ENCODE results near the gene PSD. TPM values are rescaled to one million over a fixed set of nuclear protein-coding genes. Genes with fewer than 3 reads are reported as not detected.

PSD gene
- polyA plus RNA-seq, 1 donor from 2014 or later = 68.8 TPM

GRCh38 chr10:102375867-102376266 lies 42.7 kb downstream of the PSD start:
- Histone ChIP-seq H3K36me3 (ENCODE audit: insufficient read depth, low read length) (peaks cover 2% of the 10 kb centered on the region), H3K4me3 (ENCODE audit: low read length) (no peak overlapping the region), H3K79me2 (replicated peaks; ENCODE audit: insufficient read depth, low read length) (no peaks in the 10 kb centered on the region), H4K20me1 (ENCODE audit: insufficient read depth) (no peaks in the 10 kb centered on the region), H3K9me3 (ENCODE audit: low read length) (no peaks in the 10 kb centered on the region), H2AFZ (ENCODE audit: low read depth, low read length) (no peak overlapping the region), H3K27me3 (ENCODE audit: insufficient read depth, low read depth, low read length) (no peaks in the 10 kb centered on the region), H3K27ac (ENCODE audit: low read length) (no peak overlapping the region), H3K9ac (ENCODE audit: low read length) (no peak overlapping the region), H3K4me2 (ENCODE audit: low read length) (no peak overlapping the region), H3F3A (ENCODE audit: insufficient read depth, low read length, poor library complexity, severe bottlenecking) (no peaks in the 10 kb centered on the region), H3K9me2 (ENCODE audit: insufficient read depth, low read length) (no peaks in the 10 kb centered on the region)
- TF ChIP-seq RAD21 (conservative IDR thresholded peaks at IDR 0.05) (no peak), POLR2AphosphoS5 (IDR thresholded peaks at IDR 0.05) (no peak), CTCF (IDR thresholded peaks at IDR 0.05; ENCODE audit: poor library complexity, severe bottlenecking) (no peak), MXI1 (conservative IDR thresholded peaks at IDR 0.05; ENCODE audit: poor library complexity, severe bottlenecking) (no peak), EP300 (conservative IDR thresholded peaks at IDR 0.05; ENCODE audit: poor library complexity, severe bottlenecking) (no peak), REST (IDR thresholded peaks at IDR 0.05; ENCODE audit: borderline replicate concordance) (no peak), TAF1 (IDR thresholded peaks at IDR 0.05; ENCODE audit: low read depth) (no peak), EZH2 (IDR thresholded peaks at IDR 0.05; ENCODE audit: borderline replicate concordance, insufficient read depth, low read length, poor library complexity, severe bottlenecking) (no peak)

GRCh38 chr10:102375250-102375649 lies 43.3 kb downstream of the PSD start:
- Histone ChIP-seq H3K9ac (ENCODE audit: low read length) (no peak overlapping the region), H3F3A (ENCODE audit: insufficient read depth, low read length, poor library complexity, severe bottlenecking) (no peaks in the 10 kb centered on the region), H3K79me2 (replicated peaks; ENCODE audit: insufficient read depth, low read length) (no peaks in the 10 kb centered on the region), H3K9me3 (ENCODE audit: low read length) (no peaks in the 10 kb centered on the region), H3K27ac (ENCODE audit: low read length) (no peak overlapping the region), H3K4me3 (ENCODE audit: low read length) (no peak overlapping the region), H4K20me1 (ENCODE audit: insufficient read depth) (no peaks in the 10 kb centered on the region), H3K27me3 (ENCODE audit: insufficient read depth, low read depth, low read length) (no peaks in the 10 kb centered on the region), H3K4me2 (ENCODE audit: low read length) (no peak overlapping the region), H3K36me3 (ENCODE audit: insufficient read depth, low read length) (peaks cover 8% of the 10 kb centered on the region), H2AFZ (ENCODE audit: low read depth, low read length) (no peak overlapping the region), H3K9me2 (ENCODE audit: insufficient read depth, low read length) (no peaks in the 10 kb centered on the region)
- no peak for TF ChIP-seq MXI1 (conservative IDR thresholded peaks at IDR 0.05; ENCODE audit: poor library complexity, severe bottlenecking)
- no peak for TF ChIP-seq SMC3 (conservative IDR thresholded peaks at IDR 0.05; ENCODE audit: poor library complexity)
- no peak for TF ChIP-seq EZH2 (IDR thresholded peaks at IDR 0.05; ENCODE audit: borderline replicate concordance, insufficient read depth, low read length, poor library complexity, severe bottlenecking)
- TF ChIP-seq TAF1 (IDR thresholded peaks at IDR 0.05; ENCODE audit: low read depth) = no peak
- no peak for TF ChIP-seq REST (IDR thresholded peaks at IDR 0.05; ENCODE audit: borderline replicate concordance)
- no peak for TF ChIP-seq EP300 (conservative IDR thresholded peaks at IDR 0.05; ENCODE audit: poor library complexity, severe bottlenecking)
- no peak for TF ChIP-seq RAD21 (conservative IDR thresholded peaks at IDR 0.05)
- no peak for TF ChIP-seq POLR2AphosphoS5 (IDR thresholded peaks at IDR 0.05)
- TF ChIP-seq CTCF (IDR thresholded peaks at IDR 0.05; ENCODE audit: poor library complexity, severe bottlenecking) = no peak
